ENCODE results near the gene CGREF1.

The CGREF1 gene

GRCh38 chr2:27086724-27087593 is 32.0 kb downstream of the CGREF1 start, which contains the start of gene KHK (continued):
- TF ChIP-seq ZNF23 (tag by site-specific recombination; IDR thresholded peaks at IDR 0.05; ENCODE audit: borderline replicate concordance): no peak
- TF ChIP-seq ZNF280D (tag by site-specific recombination; IDR thresholded peaks at IDR 0.05): no peak
- no peak for TF ChIP-seq ZNF548 (tag by site-specific recombination; IDR thresholded peaks at IDR 0.05)
- TF ChIP-seq ZNF274 (IDR thresholded peaks at IDR 0.05; ENCODE audit: low read length): no peak
- TF ChIP-seq ZNF274 (tag by site-specific recombination; IDR thresholded peaks at IDR 0.05; ENCODE audit: borderline replicate concordance): no peak

GRCh38 chr2:27086090-27086723 is 32.7 kb downstream of the CGREF1 start:
- CTCF ChIA-PET: interaction anchor here (0.6 to 3.3 kb wide), 8 partner anchors 12 to 897 kb away, joined by 3 to 44 read pairs (median 4); no protein-coding TSS in a partner anchor
- Histone ChIP-seq H3K9me3 (ENCODE audit: control insufficient read depth, insufficient read depth, low read depth, low read length) (no peaks in the 10 kb centered on the region), H3K4me1 (ENCODE audit: control insufficient read depth, insufficient read depth, low read length) (peaks cover 8% of the 10 kb centered on the region), H3K27ac (ENCODE audit: extremely low read depth, low read depth, low read length) (peak overlapping the region; percentile 72), H3K4me3 (ENCODE audit: low read depth, low read length) (peak overlapping the region; percentile 46), H3K36me3 (ENCODE audit: control insufficient read depth in 2 of 2, insufficient read depth in 1 of 2, low read length in 2 of 2) (peaks cover 0 to 7% of the 10 kb centered on the region in 2 experiments; a peak in 1 of 3 replicates)
- POLR2A ChIA-PET: interaction anchor here (0.8 to 2.8 kb wide), 4 partner anchors 10 to 124 kb away, joined by 3 to 11 read pairs (median 5); partner anchors contain the start of genes AGBL5 and OST4
- TF ChIP-seq ZNF571 (tag by site-specific recombination; IDR thresholded peaks at IDR 0.05) (no peak), GLIS2 (tag by site-specific recombination; IDR thresholded peaks at IDR 0.05) (peak; percentile 64), OSR2 (tag by site-specific recombination; IDR thresholded peaks at IDR 0.05) (no peak), ZNF184 (tag by site-specific recombination; IDR thresholded peaks at IDR 0.05) (peak; percentile 11; the same call in 1 of the 2 replicates), ZNF335 (tag by site-specific recombination; conservative IDR thresholded peaks at IDR 0.05) (peak; percentile 82; the same call in 1 of the 2 replicates), ZNF76 (tag by site-specific recombination; IDR thresholded peaks at IDR 0.05; ENCODE audit: borderline replicate concordance, low read depth) (0 out of 2 replicates have a peak, but pooled peaks have one; percentile 12), ZNF660 (tag by site-specific recombination; IDR thresholded peaks at IDR 0.05) (peak; percentile 62; the same call in 1 of the 2 replicates), ZBTB26 (tag by site-specific recombination; optimal IDR thresholded peaks at IDR 0.05) (peak; percentile 65), ZNF747 (tag by site-specific recombination; IDR thresholded peaks at IDR 0.05) (no peak), ZFHX2 (tag by site-specific recombination; conservative IDR thresholded peaks at IDR 0.05) (peak; percentile 54), CTCF (tag by site-specific recombination; IDR thresholded peaks at IDR 0.05) (peak; percentile 71), OVOL3 (tag by site-specific recombination; IDR thresholded peaks at IDR 0.05) (no peak), PBX3 (CRISPR knock-in tag; IDR thresholded peaks at IDR 0.05) (peak; percentile 22), ZNF398 (tag by site-specific recombination; IDR thresholded peaks at IDR 0.05) (peak; percentile 64; the same call in 1 of the 2 replicates), ZSCAN30 (tag by site-specific recombination; IDR thresholded peaks at IDR 0.05) (peak; percentile 82), EGR2 (tag by site-specific recombination; IDR thresholded peaks at IDR 0.05; ENCODE audit: low read depth) (peak; percentile 39; the same call in 1 of the 2 replicates), ZNF768 (tag by site-specific recombination; IDR thresholded peaks at IDR 0.05) (no peak), ZFP69B (tag by site-specific recombination; IDR thresholded peaks at IDR 0.05) (no peak)

Measured in HEK293 (cell line).